ENCODE measurements around the gene SH3PXD2B. TPM values are rescaled to one million over a fixed set of nuclear protein-coding genes. Genes with fewer than 3 reads are reported as not detected.
A peak's percentile ranks its signal among the peaks of the same experiment; 100 is the strongest.

The SH3PXD2B gene
- total RNA-seq, 1 donor from 2014 or later, result 46.2 TPM

DNA sequence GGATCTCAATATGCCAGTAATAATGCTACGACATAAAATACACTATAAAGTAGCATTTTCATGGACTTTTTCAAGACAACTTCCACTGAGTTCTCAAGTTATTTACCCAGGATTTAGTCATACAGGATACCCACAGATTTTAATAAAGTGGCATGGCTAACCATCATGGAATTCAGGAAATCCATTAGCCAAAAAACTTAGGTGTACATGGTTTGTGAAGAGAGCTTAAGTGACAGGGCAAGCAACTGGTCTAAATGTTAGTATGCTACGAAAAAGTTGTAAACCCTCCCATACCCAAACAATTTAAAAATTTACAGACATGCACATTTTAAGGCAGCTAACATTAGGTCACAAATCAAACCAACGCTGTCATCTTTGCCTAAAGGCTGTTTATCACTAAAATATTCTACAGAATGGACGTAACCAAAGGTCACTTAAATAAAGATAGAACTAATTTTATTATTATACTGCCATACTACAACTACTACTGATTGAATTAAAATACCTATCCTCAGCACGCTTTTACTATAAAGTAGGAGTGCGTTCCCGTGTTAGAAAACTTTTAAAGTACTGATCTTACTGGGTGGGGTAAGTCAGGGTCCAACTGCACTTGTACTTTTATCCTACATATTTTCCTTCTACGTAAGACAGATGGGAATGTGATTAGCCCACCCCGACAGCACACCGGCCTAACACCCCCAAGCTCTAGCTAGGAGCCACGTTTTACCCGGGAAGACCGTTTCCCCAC lies 171.9 kb downstream of the SH3PXD2B start:
- peaks cover 12% of the 10 kb centered on the region for H3K4me1 ChIP-seq
- no peaks in the 10 kb centered on the region for H3K9me3 ChIP-seq
- TF ChIP-seq, protein P1, sequence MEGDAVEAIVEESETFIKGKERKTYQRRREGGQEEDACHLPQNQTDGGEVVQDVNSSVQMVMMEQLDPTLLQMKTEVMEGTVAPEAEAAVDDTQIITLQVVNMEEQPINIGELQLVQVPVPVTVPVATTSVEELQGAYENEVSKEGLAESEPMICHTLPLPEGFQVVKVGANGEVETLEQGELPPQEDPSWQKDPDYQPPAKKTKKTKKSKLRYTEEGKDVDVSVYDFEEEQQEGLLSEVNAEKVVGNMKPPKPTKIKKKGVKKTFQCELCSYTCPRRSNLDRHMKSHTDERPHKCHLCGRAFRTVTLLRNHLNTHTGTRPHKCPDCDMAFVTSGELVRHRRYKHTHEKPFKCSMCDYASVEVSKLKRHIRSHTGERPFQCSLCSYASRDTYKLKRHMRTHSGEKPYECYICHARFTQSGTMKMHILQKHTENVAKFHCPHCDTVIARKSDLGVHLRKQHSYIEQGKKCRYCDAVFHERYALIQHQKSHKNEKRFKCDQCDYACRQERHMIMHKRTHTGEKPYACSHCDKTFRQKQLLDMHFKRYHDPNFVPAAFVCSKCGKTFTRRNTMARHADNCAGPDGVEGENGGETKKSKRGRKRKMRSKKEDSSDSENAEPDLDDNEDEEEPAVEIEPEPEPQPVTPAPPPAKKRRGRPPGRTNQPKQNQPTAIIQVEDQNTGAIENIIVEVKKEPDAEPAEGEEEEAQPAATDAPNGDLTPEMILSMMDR (IDR thresholded peaks at IDR 0.05), result no peak
- H3K27ac ChIP-seq, result peak overlapping the region; percentile 85
- intact Hi-C loops (cut with DNase I), result loop anchor here (10.0 kb wide), 1 partner anchor 178 kb away; no protein-coding TSS in a partner anchor
- H3K27me3 ChIP-seq, result no peaks in the 10 kb centered on the region
- H3K36me3 ChIP-seq, result no peaks in the 10 kb centered on the region
- peak overlapping the region; percentile 92 for H3K4me3 ChIP-seq
- DNase-seq, result no peak
- ATAC-seq, result no peak

DNA sequence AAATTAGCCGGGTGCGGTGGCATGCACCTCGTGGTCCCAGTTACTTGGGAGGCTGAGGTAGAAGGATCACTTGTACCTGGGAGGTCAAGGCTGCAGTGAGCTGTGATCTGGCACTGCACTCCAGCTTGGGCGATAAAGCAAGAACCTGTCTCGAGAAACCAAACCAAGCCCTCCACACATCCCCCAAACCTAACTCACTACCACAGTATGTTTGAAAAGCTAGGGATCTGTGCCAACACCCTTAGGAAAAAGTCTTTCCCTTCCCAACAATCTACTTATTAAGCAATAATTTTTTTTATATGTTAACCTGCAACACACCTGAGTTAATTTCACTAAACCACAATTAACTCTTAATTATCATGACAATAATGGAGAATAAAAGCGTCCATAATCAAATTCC lies 173.0 kb downstream of the SH3PXD2B start:
- H3K27me3 ChIP-seq, result no peaks in the 10 kb centered on the region
- H3K9me3 ChIP-seq, result no peaks in the 10 kb centered on the region
- no peak overlapping the region for H3K27ac ChIP-seq
- ATAC-seq, result no peak
- no peak for DNase-seq
- H3K36me3 ChIP-seq, result no peaks in the 10 kb centered on the region
- intact Hi-C loops (cut with DNase I), result loop anchor here (10.0 kb wide), 1 partner anchor 177 kb away; no protein-coding TSS in a partner anchor
- TF ChIP-seq, protein P1 (IDR thresholded peaks at IDR 0.05), result no peak
- H3K4me3 ChIP-seq, result peak overlapping the region; percentile 92
- H3K4me1 ChIP-seq, result peaks cover 16% of the 10 kb centered on the region

DNA sequence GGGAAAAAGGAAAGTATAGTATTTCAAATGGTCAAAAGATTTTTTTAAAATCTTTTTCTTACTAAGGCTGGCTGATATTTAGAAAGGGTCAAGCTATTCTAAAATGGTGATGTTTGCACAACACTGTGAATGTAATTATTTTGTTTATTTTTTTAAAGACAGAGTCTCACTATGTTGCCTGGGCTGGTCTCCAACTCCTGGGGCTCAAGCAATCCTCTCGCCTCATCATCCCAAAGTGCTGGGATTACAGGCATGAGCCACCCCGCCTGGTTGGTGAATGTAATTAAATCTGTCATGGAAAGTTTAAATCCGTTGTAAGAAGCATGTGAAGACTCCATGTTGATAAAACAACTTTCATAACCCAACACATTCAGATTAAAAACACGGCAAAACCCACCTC lies 173.4 kb downstream of the SH3PXD2B start:
- peak overlapping the region; percentile 92 for H3K4me3 ChIP-seq
- DNase-seq (no peak), ATAC-seq (no peak)
- peaks cover 18% of the 10 kb centered on the region for H3K4me1 ChIP-seq
- H3K36me3 ChIP-seq, result no peaks in the 10 kb centered on the region
- intact Hi-C loops (cut with DNase I), result loop anchor here (10.0 kb wide), 1 partner anchor 176 kb away; no protein-coding TSS in a partner anchor
- TF ChIP-seq, protein P1 (IDR thresholded peaks at IDR 0.05), result no peak
- H3K9me3 ChIP-seq, result no peaks in the 10 kb centered on the region
- no peak overlapping the region for H3K27ac ChIP-seq
- H3K27me3 ChIP-seq, result no peaks in the 10 kb centered on the region

DNA sequence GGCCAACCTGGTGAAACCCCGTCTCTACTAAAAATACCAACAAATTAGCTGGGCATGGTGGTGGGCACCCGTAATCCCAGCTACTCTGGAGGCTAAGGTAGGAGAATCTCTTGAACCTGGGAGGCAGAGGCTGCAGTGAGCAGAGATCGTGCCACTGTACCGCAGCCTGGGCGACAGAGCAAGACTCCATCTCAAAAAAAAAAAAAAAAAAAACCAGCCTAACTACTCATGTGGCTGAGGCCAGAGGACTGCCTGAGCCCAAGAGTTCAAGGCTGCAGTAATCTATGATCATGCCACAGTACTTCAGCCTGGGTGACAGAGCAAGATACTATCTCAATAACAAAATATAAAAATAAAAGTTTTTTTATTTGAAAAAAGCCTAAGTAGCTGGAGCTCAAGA lies 174.0 kb downstream of the SH3PXD2B start:
- peaks cover 20% of the 10 kb centered on the region for H3K4me1 ChIP-seq
- TF ChIP-seq, protein P1 (IDR thresholded peaks at IDR 0.05), result no peak
- no peak for DNase-seq
- no peaks in the 10 kb centered on the region for H3K9me3 ChIP-seq
- intact Hi-C loops (cut with DNase I), result loop anchor here (10.0 kb wide), 1 partner anchor 176 kb away; no protein-coding TSS in a partner anchor
- H3K27ac ChIP-seq, result no peak overlapping the region
- no peaks in the 10 kb centered on the region for H3K27me3 ChIP-seq
- H3K4me3 ChIP-seq, result peak overlapping the region; percentile 92
- no peak for ATAC-seq
- H3K36me3 ChIP-seq, result no peaks in the 10 kb centered on the region

DNA sequence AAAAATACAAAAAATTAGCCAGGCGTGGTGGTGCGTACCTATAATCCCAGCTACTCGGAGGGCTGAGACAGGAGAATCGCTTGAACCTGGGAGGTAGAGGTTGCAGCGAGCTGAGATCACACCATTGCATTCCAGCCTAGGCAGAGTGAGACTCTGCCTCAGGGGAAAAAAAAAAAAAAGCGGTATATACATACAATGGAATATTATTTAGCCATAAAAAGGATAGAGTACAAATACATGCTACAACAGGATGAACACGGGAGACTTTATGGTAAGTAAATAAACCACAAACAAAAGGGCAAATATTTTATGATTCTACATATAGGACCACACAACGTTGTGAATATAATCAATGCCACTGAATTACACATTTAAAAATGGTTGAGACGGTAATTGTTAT lies 176.0 kb downstream of the SH3PXD2B start:
- no peaks in the 10 kb centered on the region for H3K36me3 ChIP-seq
- ATAC-seq (no peak), DNase-seq (no peak)
- H3K27me3 ChIP-seq, result no peaks in the 10 kb centered on the region
- TF ChIP-seq, protein P1 (IDR thresholded peaks at IDR 0.05), result no peak
- H3K9me3 ChIP-seq, result no peaks in the 10 kb centered on the region
- H3K4me1 ChIP-seq, result peaks cover 20% of the 10 kb centered on the region
- intact Hi-C loops (cut with DNase I), result no loop called here
- no peak overlapping the region for H3K4me3 ChIP-seq
- H3K27ac ChIP-seq, result no peak overlapping the region
